Measurements from ENCODE around the gene GRAMD2B.

DNA sequence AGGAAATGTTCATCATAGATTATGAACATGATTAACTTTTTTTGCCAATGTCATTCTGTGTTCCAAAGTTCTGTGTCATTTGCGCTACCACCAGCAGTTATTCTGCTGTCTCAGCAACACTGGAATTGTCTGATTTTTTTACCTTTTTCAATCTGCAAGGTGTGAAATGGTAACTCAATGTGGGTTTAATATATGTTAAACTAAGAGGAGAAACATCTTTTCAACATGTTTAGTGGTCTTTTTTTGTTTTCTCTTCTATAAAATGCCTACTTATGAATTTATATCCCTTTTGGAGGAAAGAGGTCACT, 49.1 kb upstream of the GRAMD2B start:
- no peak for TF ChIP-seq POLR2A (IDR thresholded peaks at IDR 0.05)
- TF ChIP-seq, protein P1, sequence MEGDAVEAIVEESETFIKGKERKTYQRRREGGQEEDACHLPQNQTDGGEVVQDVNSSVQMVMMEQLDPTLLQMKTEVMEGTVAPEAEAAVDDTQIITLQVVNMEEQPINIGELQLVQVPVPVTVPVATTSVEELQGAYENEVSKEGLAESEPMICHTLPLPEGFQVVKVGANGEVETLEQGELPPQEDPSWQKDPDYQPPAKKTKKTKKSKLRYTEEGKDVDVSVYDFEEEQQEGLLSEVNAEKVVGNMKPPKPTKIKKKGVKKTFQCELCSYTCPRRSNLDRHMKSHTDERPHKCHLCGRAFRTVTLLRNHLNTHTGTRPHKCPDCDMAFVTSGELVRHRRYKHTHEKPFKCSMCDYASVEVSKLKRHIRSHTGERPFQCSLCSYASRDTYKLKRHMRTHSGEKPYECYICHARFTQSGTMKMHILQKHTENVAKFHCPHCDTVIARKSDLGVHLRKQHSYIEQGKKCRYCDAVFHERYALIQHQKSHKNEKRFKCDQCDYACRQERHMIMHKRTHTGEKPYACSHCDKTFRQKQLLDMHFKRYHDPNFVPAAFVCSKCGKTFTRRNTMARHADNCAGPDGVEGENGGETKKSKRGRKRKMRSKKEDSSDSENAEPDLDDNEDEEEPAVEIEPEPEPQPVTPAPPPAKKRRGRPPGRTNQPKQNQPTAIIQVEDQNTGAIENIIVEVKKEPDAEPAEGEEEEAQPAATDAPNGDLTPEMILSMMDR (IDR thresholded peaks at IDR 0.05), result no peak
